NCI-H187 treated with DMSO at 0.1 percent for 48 hours (cell line): ENCODE measurements around the gene DKK3.
A peak's percentile ranks its signal among the peaks of the same experiment; 100 is the strongest.
"Not testable (repeated sequence)": the region's sequence is repeated elsewhere in the genome, so short reads cannot be mapped to it uniquely, and the experiment has no call there.

Experiments
- DNase-seq: peaks from one replicate; lab custom pipeline; 2025; lab: John Stamatoyannopoulos, UW

Gene DKK3

GRCh38 chr11:12007769-12008737 is at the start of gene DKK3:
Gene DKK3, minus strand, starts transcription at chr11:12008626. Its CDS starts 44 bp downstream, at chr11:12008582.
- no peak for DNase-seq

GRCh38 chr11:12057299-12057980 is 49.0 kb upstream of the DKK3 start:
- no peak for DNase-seq

GRCh38 chr11:12056119-12056518 is 47.7 kb upstream of the DKK3 start:
- no peak for DNase-seq

- DNase-seq, result no peak
These were observed 45.4 kb upstream of the DKK3 start for GRCh38 chr11:12053606-12054361.

- DNase-seq, result no peak
These were observed 44.5 kb upstream of the DKK3 start for GRCh38 chr11:12052676-12053605.

- DNase-seq, result no peak
These were observed 42.8 kb upstream of the DKK3 start for GRCh38 chr11:12051287-12051662.

- DNase-seq, result no peak
These were observed 42.3 kb upstream of the DKK3 start for GRCh38 chr11:12050470-12051286.

- no peak for DNase-seq
These were observed 40.7 kb upstream of the DKK3 start for GRCh38 chr11:12048936-12049790.

- DNase-seq, result no peak
These were observed 38.3 kb upstream of the DKK3 start for GRCh38 chr11:12046636-12047236.

- DNase-seq, result no peak
These were observed 37.6 kb upstream of the DKK3 start for GRCh38 chr11:12045914-12046635.

- no peak for DNase-seq
These were observed 36.4 kb upstream of the DKK3 start for GRCh38 chr11:12044799-12045198.

GRCh38 chr11:12043959-12044791 is 35.7 kb upstream of the DKK3 start:
- DNase-seq, result peak; percentile 40

- DNase-seq, result no peak
These were observed 34.8 kb upstream of the DKK3 start for GRCh38 chr11:12043221-12043620.

- no peak for DNase-seq
These were observed 33.8 kb upstream of the DKK3 start for GRCh38 chr11:12042215-12042676.

GRCh38 chr11:12040719-12041118 is 32.3 kb upstream of the DKK3 start:
- DNase-seq, result not testable (repeated sequence)

GRCh38 chr11:12032968-12033367 is 24.5 kb upstream of the DKK3 start:
- no peak for DNase-seq

- no peak for DNase-seq
These were observed 23.6 kb upstream of the DKK3 start for GRCh38 chr11:12031856-12032544.
